NCI-H526 (cell line): Measurements from ENCODE around the gene ZBTB20.

Experiments
- DNase-seq, 2 experiments: peaks; one replicate each; lab custom pipeline; 2025; lab: John Stamatoyannopoulos, UW

Gene ZBTB20

GRCh38 chr3:114375608-114376421 lies 771.3 kb downstream of the ZBTB20 start:
- DNase-seq, result no peak

- DNase-seq, result no peak
Measured at GRCh38 chr3:114374433-114374990, 772.6 kb downstream of the ZBTB20 start.

GRCh38 chr3:114370537-114371174 lies 776.4 kb downstream of the ZBTB20 start:
- DNase-seq, result no peak

- no peak for DNase-seq
Measured at GRCh38 chr3:114365909-114366308, 781.2 kb downstream of the ZBTB20 start.

GRCh38 chr3:114364806-114365654 lies 782.1 kb downstream of the ZBTB20 start:
- DNase-seq, result no peak

- DNase-seq, result no peak
Measured at GRCh38 chr3:114363554-114364202, 783.4 kb downstream of the ZBTB20 start.

GRCh38 chr3:114362815-114363214 lies 784.3 kb downstream of the ZBTB20 start:
- peak; percentile 4 to 37 for DNase-seq

- DNase-seq, result no peak
Measured at GRCh38 chr3:114361391-114361790, 785.7 kb downstream of the ZBTB20 start.

GRCh38 chr3:114356525-114356924 lies 790.6 kb downstream of the ZBTB20 start:
- no peak for DNase-seq

- no peak for DNase-seq
Measured at GRCh38 chr3:114356066-114356465, 791.0 kb downstream of the ZBTB20 start.

GRCh38 chr3:114355653-114356052 lies 791.4 kb downstream of the ZBTB20 start:
- no peak for DNase-seq

- no peak for DNase-seq
Measured at GRCh38 chr3:114351822-114352145, 795.3 kb downstream of the ZBTB20 start.

- DNase-seq, result no peak
Measured at GRCh38 chr3:114351123-114351821, 795.8 kb downstream of the ZBTB20 start.

GRCh38 chr3:114350690-114351089 lies 796.4 kb downstream of the ZBTB20 start:
- DNase-seq, result no peak

GRCh38 chr3:114350271-114350670 lies 796.8 kb downstream of the ZBTB20 start:
- no peak for DNase-seq

GRCh38 chr3:114344492-114344891 lies 802.6 kb downstream of the ZBTB20 start:
- DNase-seq, result no peak

- no peak for DNase-seq
Measured at GRCh38 chr3:114338651-114339357, 808.3 kb downstream of the ZBTB20 start.

- DNase-seq, result no peak
Measured at GRCh38 chr3:114336857-114337256, 810.2 kb downstream of the ZBTB20 start.

- no peak for DNase-seq
Measured at GRCh38 chr3:114336122-114336697, 810.9 kb downstream of the ZBTB20 start.

- DNase-seq, result no peak
Measured at GRCh38 chr3:114333923-114334240, 813.2 kb downstream of the ZBTB20 start.
